HepG2 (cell line): ENCODE measurements around the gene EIF5A. TPM values are rescaled to one million over a fixed set of nuclear protein-coding genes. Genes with fewer than 3 reads are reported as not detected.

Source experiments
- CEBPB ChIP-seq: IDR thresholded peaks from 2 replicates; pipeline ENCODE4 v1.6.1; 2011; ENCODE audit warnings: low read depth, low read length, improper control_type of control experiment, borderline replicate concordance
- CERS6 ChIP-seq: sonication (generic); formaldehyde crosslinking; IDR thresholded peaks from 2 replicates; pipeline ENCODE4 v1.5.0; 2020; ENCODE audit warnings: missing genetic modification reagents
- HINFP ChIP-seq: sonication (generic); formaldehyde crosslinking; IDR thresholded peaks from 2 replicates; pipeline ENCODE4 v1.4.0; 2020; ENCODE audit warnings: low read depth, mild to moderate bottlenecking, missing genetic modification reagents
- HNRNPL ChIP-seq: fragments of 200-400 bp; formaldehyde crosslinking; IDR thresholded peaks from 2 replicates; pipeline ENCODE4 v1.6.1; 2017; ENCODE audit warnings: mild to moderate bottlenecking, low read depth, low read length
- RERE ChIP-seq: IDR thresholded peaks from 2 replicates; pipeline ENCODE4 v1.6.1; 2016; ENCODE audit warnings: low read depth, missing genetic modification reagents, missing compliant biosample characterization
- SOX6 ChIP-seq, 2 experiments: fragments of 450-650 bp in 1 of 2; sonication (generic) in 1 of 2; formaldehyde crosslinking in 1 of 2; IDR thresholded peaks; 2 replicates each; pipeline versions ENCODE4 v1.4.0 to v1.6.1; 2017 to 2020; ENCODE audit warnings: antibody characterized with exemption in 1 of 2, mild to moderate bottlenecking in 1 of 2, missing genetic modification reagents in 1 of 2
- ZBED4 ChIP-seq: sonication (generic); formaldehyde crosslinking; IDR thresholded peaks from 2 replicates; pipeline ENCODE4 v1.4.0; 2020; ENCODE audit warnings: missing genetic modification reagents, borderline replicate concordance
- ZNF3 ChIP-seq: IDR thresholded peaks from 2 replicates; pipeline ENCODE4 v1.7.0; 2017; ENCODE audit warnings: inconsistent platforms
- ZSCAN20 ChIP-seq: sonication (generic); formaldehyde crosslinking; IDR thresholded peaks from 2 replicates; pipeline ENCODE4 v1.4.0; 2020; ENCODE audit warnings: missing genetic modification reagents, mild to moderate bottlenecking, borderline replicate concordance
- polyA plus RNA-seq, 8 experiments: library from polyadenylated mRNA; depleted of rRNA in 3 of 8; stranded (reverse) in 7 of 8; unstranded in 1 of 8; fragments of >200 nt; fragmentation: Illumina TruSeq in 4 of 8; extraction: Trizol in 4 of 8; gene quantifications; 2 replicates each; pipeline versions ENCODE4 v1.2.1 to v1.2.3, GENCODE V29; 2011 to 2016; ENCODE audit warnings: low read depth in 4 of 8, missing spikeins in 1 of 8, mixed read lengths in 1 of 8; ENCODE audit not compliant: insufficient read depth in 1 of 8
- total RNA-seq, 5 experiments: library from RNA; depleted of rRNA; stranded (reverse); fragments of >200 nt; fragmentation: Illumina TruSeq; extraction: Trizol; gene quantifications; 2 replicates each; pipeline ENCODE4 v1.2.3, GENCODE V29; 2016; ENCODE audit warnings: low read depth in 1 of 5
- TF ChIP-seq, protein P1 (sequence below): sonication (generic); formaldehyde crosslinking; IDR thresholded peaks from 2 replicates; pipeline ENCODE4 v1.4.0; 2020; ENCODE audit warnings: missing genetic modification reagents
- TF ChIP-seq, protein P2 (sequence below): sonication (generic); formaldehyde crosslinking; IDR thresholded peaks from 2 replicates; pipeline ENCODE4 v1.5.0; 2020; ENCODE audit warnings: mild to moderate bottlenecking, missing genetic modification reagents, moderate library complexity

Gene EIF5A
- total and polyA plus RNA-seq, 2 of the 13 experiments (the other 11 are each of a cell fraction or from before 2014, with no cell fraction given) = 319 to 337 TPM

- TF ChIP-seq RERE (CRISPR knock-in tag) (no peak), ZNF3 (CRISPR knock-in tag) (no peak), SOX6 (IDR thresholded peaks at IDR 0.05) (no peak), SOX6 (CRISPR knock-in tag; IDR thresholded peaks at IDR 0.05) (no peak; the same call in 1 of the 2 replicates), ZSCAN20 (CRISPR knock-in tag) (no peak), HNRNPL (peak; percentile 52; the same call in 1 of the 2 replicates), HINFP (CRISPR knock-in tag) (no peak), ZBED4 (no peak), CEBPB (no peak), CERS6 (CRISPR knock-in tag) (no peak)
- TF ChIP-seq, protein P1, sequence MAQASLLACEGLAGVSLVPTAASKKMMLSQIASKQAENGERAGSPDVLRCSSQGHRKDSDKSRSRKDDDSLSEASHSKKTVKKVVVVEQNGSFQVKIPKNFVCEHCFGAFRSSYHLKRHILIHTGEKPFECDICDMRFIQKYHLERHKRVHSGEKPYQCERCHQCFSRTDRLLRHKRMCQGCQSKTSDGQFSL = peak; percentile 72; the same call in 1 of the 2 replicates
- TF ChIP-seq, protein P2, sequence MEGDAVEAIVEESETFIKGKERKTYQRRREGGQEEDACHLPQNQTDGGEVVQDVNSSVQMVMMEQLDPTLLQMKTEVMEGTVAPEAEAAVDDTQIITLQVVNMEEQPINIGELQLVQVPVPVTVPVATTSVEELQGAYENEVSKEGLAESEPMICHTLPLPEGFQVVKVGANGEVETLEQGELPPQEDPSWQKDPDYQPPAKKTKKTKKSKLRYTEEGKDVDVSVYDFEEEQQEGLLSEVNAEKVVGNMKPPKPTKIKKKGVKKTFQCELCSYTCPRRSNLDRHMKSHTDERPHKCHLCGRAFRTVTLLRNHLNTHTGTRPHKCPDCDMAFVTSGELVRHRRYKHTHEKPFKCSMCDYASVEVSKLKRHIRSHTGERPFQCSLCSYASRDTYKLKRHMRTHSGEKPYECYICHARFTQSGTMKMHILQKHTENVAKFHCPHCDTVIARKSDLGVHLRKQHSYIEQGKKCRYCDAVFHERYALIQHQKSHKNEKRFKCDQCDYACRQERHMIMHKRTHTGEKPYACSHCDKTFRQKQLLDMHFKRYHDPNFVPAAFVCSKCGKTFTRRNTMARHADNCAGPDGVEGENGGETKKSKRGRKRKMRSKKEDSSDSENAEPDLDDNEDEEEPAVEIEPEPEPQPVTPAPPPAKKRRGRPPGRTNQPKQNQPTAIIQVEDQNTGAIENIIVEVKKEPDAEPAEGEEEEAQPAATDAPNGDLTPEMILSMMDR = 0 out of 2 replicates have a peak, but pooled peaks have one; percentile 3
Observed at GRCh38 chr17:7281953-7282751, 25.3 kb upstream of the EIF5A start (continued).
